HCT116 (cell line): ENCODE data around the gene ZNF619. TPM values are rescaled to one million over a fixed set of nuclear protein-coding genes. Genes with fewer than 3 reads are reported as not detected.

ENCODE experiments used
- ATAC-seq: fragments of 200-7000 bp; cut with Tn5 transposase; 2 replicates; pipeline ENCODE4 v1.9.1; 2020; ENCODE audit warnings: mild to moderate bottlenecking, moderate library complexity
- BruUV-seq: library from RNA; stranded (reverse); fragments of 400-500 nt; replicated peaks from 2 replicates; lab custom pipeline; 2021; lab: Mats Ljungman, UMichigan
- CTCF ChIA-PET: fragments of 300-600 bp; sonication (Branson Sonifier 250); formaldehyde crosslinking; loops from one replicate; lab custom pipeline; 2021; ENCODE audit warnings: antibody characterized with exemption; lab: Charles Lee
- POLR2A ChIA-PET: fragments of 300-600, 350-600 bp; sonication (Branson Sonifier 250); formaldehyde crosslinking; loops from one replicate; lab custom pipeline; 2021; ENCODE audit warnings: antibody characterized with exemption; lab: Charles Lee
- RAD21 ChIA-PET, 2 experiments: fragments of 300-600 bp; sonication (Branson Sonifier 250); formaldehyde crosslinking; loops; one replicate each; lab custom pipeline; 2023; ENCODE audit warnings: low total read pairs in 2 of 2; ENCODE audit not compliant: uncharacterized antibody in 2 of 2, unreplicated experiment in 2 of 2, low non-redundant PET in 1 of 2; lab: Charles Lee
- DNase-seq: peaks from one replicate; pipeline ENCODE4 v3.0.0-alpha.2; 2010; ENCODE audit warnings: low read depth, low spot score
- H2AFZ ChIP-seq: fragments of 200-600 bp; shearing (Covaris generic), sonication (generic); 2 replicates; pipeline ENCODE4 v1.6.1; 2017; ENCODE audit warnings: low read depth, mixed run types, mixed read lengths, antibody characterized with exemption, low read length; ENCODE audit not compliant: poor library complexity, severe bottlenecking
- H3K27ac ChIP-seq: 2 replicates; pipeline ENCODE4 v1.5.1; 2012; ENCODE audit warnings: low read depth, low read length
- H3K27me3 ChIP-seq: fragments of 200-600 bp; sonication (generic); 2 replicates; pipeline ENCODE4 v1.6.1; 2016; ENCODE audit warnings: mixed run types, low read length, mixed read lengths; ENCODE audit not compliant: insufficient read depth
- H3K36me3 ChIP-seq, 2 experiments: fragments of 200-500 bp in 1 of 2; fragments of 200-600 bp in 1 of 2; sonication (Bioruptor generic) in 1 of 2; sonication (generic) in 1 of 2; 2 replicates each; pipeline versions ENCODE4 v1.5.1 to v1.6.1; 2014 to 2016; ENCODE audit warnings: low read length in 2 of 2, inconsistent platforms in 1 of 2, mixed read lengths in 1 of 2, mixed run types in 1 of 2; ENCODE audit not compliant: insufficient read depth in 2 of 2, control insufficient read depth in 1 of 2
- H3K4me1 ChIP-seq, 2 experiments: fragments of 200-600 bp in 1 of 2; sonication (generic) in 1 of 2; 2 replicates each; pipeline versions ENCODE4 v1.5.1 to v1.6.1; 2012 to 2017; ENCODE audit warnings: low read length in 2 of 2, inconsistent platforms in 1 of 2, mild to moderate bottlenecking in 1 of 2, mixed read lengths in 1 of 2, mixed run types in 1 of 2, moderate library complexity in 1 of 2; ENCODE audit not compliant: insufficient read depth in 2 of 2, control insufficient read depth in 1 of 2
- H3K4me2 ChIP-seq: fragments of 200-600 bp; sonication (generic); 2 replicates; pipeline ENCODE4 v1.6.1; 2017; ENCODE audit warnings: mixed run types, low read length, mixed read lengths
- H3K4me3 ChIP-seq, 2 experiments: fragments of 200-600 bp in 1 of 2; sonication (generic) in 1 of 2; replicated peaks in 1 of 2; 2 replicates each; pipeline ENCODE4 v1.5.1; 2011 to 2016; ENCODE audit warnings: low read length in 2 of 2, control low read depth in 1 of 2, low read depth in 1 of 2, mild to moderate bottlenecking in 1 of 2, mixed read lengths in 1 of 2, mixed run types in 1 of 2
- H3K79me2 ChIP-seq: fragments of 200-600 bp; sonication (generic); 2 replicates; pipeline ENCODE4 v1.6.1; 2017; ENCODE audit warnings: mild to moderate bottlenecking, mixed run types, low read length, moderate library complexity, mixed read lengths; ENCODE audit not compliant: insufficient read depth
- H3K9ac ChIP-seq: fragments of 200-600 bp; sonication (generic); 2 replicates; pipeline ENCODE4 v1.6.1; 2016; ENCODE audit warnings: low read length, mixed read lengths
- H3K9me2 ChIP-seq: fragments of 200-600 bp; sonication (generic), shearing (Covaris generic); 2 replicates; pipeline ENCODE4 v1.6.1; 2017; ENCODE audit warnings: mixed run types, mild to moderate bottlenecking, moderate library complexity; ENCODE audit not compliant: insufficient read depth
- H3K9me3 ChIP-seq, 2 experiments: fragments of 200-500 bp in 1 of 2; fragments of 200-600 bp in 1 of 2; sonication (Bioruptor generic) in 1 of 2; sonication (generic) in 1 of 2; 2 replicates each; pipeline ENCODE4 v1.6.1; 2014 to 2017; ENCODE audit warnings: low read length in 2 of 2, mixed read lengths in 2 of 2, inconsistent platforms in 1 of 2, low read depth in 1 of 2, mild to moderate bottlenecking in 1 of 2, mixed run types in 1 of 2, moderate library complexity in 1 of 2; ENCODE audit not compliant: control insufficient read depth in 1 of 2, insufficient read depth in 1 of 2
- H4K20me1 ChIP-seq: fragments of 200-600 bp; sonication (generic), shearing (Covaris generic); 2 replicates; pipeline ENCODE4 v1.6.1; 2017; ENCODE audit warnings: mixed run types, mild to moderate bottlenecking, moderate library complexity; ENCODE audit not compliant: insufficient read depth
- CTCF ChIP-seq, 3 experiments: fragments of 200-600 bp in 1 of 3; sonication (generic) in 1 of 3; IDR thresholded peaks in 2 of 3; conservative IDR thresholded peaks in 1 of 3; 2 replicates each; pipeline ENCODE4 v1.5.1; 2012 to 2017; ENCODE audit warnings: low read depth in 2 of 3, low read length in 2 of 3, antibody characterized with exemption in 1 of 3, borderline replicate concordance in 1 of 3, control low read depth in 1 of 3, mild to moderate bottlenecking in 1 of 3, mixed read lengths in 1 of 3, mixed run types in 1 of 3, moderate library complexity in 1 of 3; ENCODE audit not compliant: insufficient read depth in 1 of 3
- EZH2phosphoT487 ChIP-seq: fragments of 200-600 bp; IDR thresholded peaks from 2 replicates; pipeline ENCODE4 v1.6.1; 2018; ENCODE audit warnings: antibody characterized with exemption, borderline replicate concordance
- JUND ChIP-seq: IDR thresholded peaks from 2 replicates; pipeline ENCODE4 v1.6.1; 2012
- MAX ChIP-seq: IDR thresholded peaks from 2 replicates; pipeline ENCODE4 v1.6.1; 2012
- POLR2A ChIP-seq: IDR thresholded peaks from 2 replicates; pipeline ENCODE4 v1.7.0; 2011; ENCODE audit warnings: borderline replicate concordance; ENCODE audit not compliant: insufficient read depth, insufficient read length; ENCODE audit errors: extremely low read depth
- POLR2AphosphoS5 ChIP-seq: IDR thresholded peaks from 2 replicates; pipeline ENCODE4 v1.6.1; 2011; ENCODE audit warnings: mild to moderate bottlenecking, low read depth, low read length, moderate library complexity
- RAD21 ChIP-seq: IDR thresholded peaks from 2 replicates; pipeline ENCODE4 v1.6.1; 2012; ENCODE audit warnings: low read depth, mild to moderate bottlenecking
- REST ChIP-seq: IDR thresholded peaks from 2 replicates; pipeline ENCODE4 v1.6.1; 2012; ENCODE audit warnings: low read depth
- SRF ChIP-seq: IDR thresholded peaks from 2 replicates; pipeline ENCODE4 v1.6.1; 2012; ENCODE audit warnings: low read depth
- TCF7L2 ChIP-seq: IDR thresholded peaks from 2 replicates; pipeline ENCODE4 v1.7.0; 2011; ENCODE audit warnings: borderline replicate concordance, inconsistent platforms; ENCODE audit not compliant: insufficient read depth, insufficient read length; ENCODE audit errors: extremely low read depth
- ZFX ChIP-seq: fragments of 450-650 bp; IDR thresholded peaks from 2 replicates; pipeline ENCODE4 v1.6.1; 2017
- intact Hi-C: fragments of 100-400 bp; cut with micrococcal nuclease; formaldehyde crosslinking; loops from 2 replicates; pipeline ENCODE4 v1.10.0; 2022
- total RNA-seq: library from RNA; stranded (reverse); gene quantifications from one replicate; pipeline ENCODE4 v1.2.1, GENCODE V29; 2021; ENCODE audit not compliant: unreplicated experiment

The ZNF619 gene
- total RNA-seq, 1 experiment from 2014 or later, result 7.3 TPM

- Histone ChIP-seq H3K9me2 (no peaks in the 10 kb centered on the region), H3K27ac (peak overlapping the region; percentile 80), H3K4me2 (peak overlapping the region; percentile 90), H3K4me1 (peaks cover 0 to 18% of the 10 kb centered on the region in 2 experiments; a peak in 1 of 4 replicates), H2AFZ (no peak overlapping the region), H3K9me3 (no peaks in the 10 kb centered on the region), H3K4me3 (peak overlapping the region; percentile 85 to 92), H3K9ac (peak overlapping the region; percentile 88), H3K27me3 (no peaks in the 10 kb centered on the region), H3K79me2 (peaks cover 10% of the 10 kb centered on the region), H3K36me3 (0 out of 4 replicates have a peak, but pooled peaks cover 3% of the 10 kb centered on the region in 2 experiments), H4K20me1 (no peaks in the 10 kb centered on the region)
- intact Hi-C loops, result loop anchor here (2.0 kb wide), 1 partner anchor 17 kb away; the partner anchor contains the start of gene ZNF620
- RAD21 ChIA-PET, result interaction anchor here (0.8 kb wide), 2 partner anchors 18 to 19 kb away, joined by 3 to 4 read pairs; partner anchors contain the start of gene ZNF620 (in 2 of the 2)
- POLR2A ChIA-PET, result interaction anchor here (0.7 to 4.2 kb wide), 6 partner anchors 9 to 1075 kb away, joined by 3 to 35 read pairs (median 7); partner anchors contain the start of genes RPL14 and ZNF620
- no peak for DNase-seq
- no peak for TF ChIP-seq POLR2AphosphoS5
- TF ChIP-seq ZFX, result no peak
- no peak for TF ChIP-seq RAD21
- TF ChIP-seq REST, result no peak
- TF ChIP-seq POLR2A, result no peak
- TF ChIP-seq JUND, result no peak
- no peak for TF ChIP-seq SRF
- no peak for TF ChIP-seq EZH2phosphoT487
- no peak for TF ChIP-seq CTCF (IDR thresholded peaks at IDR 0.05 in 2 of 3, conservative IDR thresholded peaks at IDR 0.05 in 1 of 3; ENCODE audit: borderline replicate concordance in 1 of 3, insufficient read depth in 1 of 3, low read depth in 2 of 3, low read length in 2 of 3)
- no peak for TF ChIP-seq TCF7L2
- no peak for TF ChIP-seq MAX
- TSS peak; percentile 90 for BruUV-seq
- ATAC-seq, result peak; percentile 46
- CTCF ChIA-PET, result interaction anchor here (1.3 kb wide), 1 partner anchor 18 kb away, joined by 5 read pairs; the partner anchor contains the start of gene ZNF620
Measured at GRCh38 chr3:40524222-40524567, 47.3 kb downstream of the ZNF619 start.
